K562 (cell line): ENCODE measurements around the gene EIF3J. TPM values are rescaled to one million over a fixed set of nuclear protein-coding genes. Genes with fewer than 3 reads are reported as not detected.

Source experiments
- ATAC-seq: fragments of 200-7000 bp; cut with Tn5 transposase; 3 replicates; pipeline ENCODE4 v1.9.1; 2020; ENCODE audit warnings: moderate library complexity
- BruUV-seq: library from RNA; stranded (reverse); fragments of 400-500 nt; replicated peaks from 2 replicates; lab custom pipeline; 2021; lab: Mats Ljungman, UMichigan
- CTCF ChIA-PET: fragments of 300-600 bp; formaldehyde crosslinking; extraction: SDS; loops from one replicate; lab custom pipeline; 2021; ENCODE audit warnings: low intra/inter-chr PET ratio; lab: Yijun Ruan, JAX
- POLR2A ChIA-PET: fragments of 300-600, 350-650 bp; sonication (Branson Sonifier 250); formaldehyde crosslinking; extraction: SDS; loops from one replicate; lab custom pipeline; 2021; ENCODE audit warnings: antibody characterized with exemption, inconsistent platforms; lab: Yijun Ruan, JAX
- DNase-seq, 4 experiments: peaks; one replicate each; pipeline versions ENCODE4 v3.0.0 to v3.0.0-alpha.2; 2011 to 2018; ENCODE audit warnings: low spot score in 3 of 4, mixed read lengths in 3 of 4; ENCODE audit errors: extremely low read depth in 1 of 4
- FAIRE-seq: peaks from 2 replicates; lab custom pipeline; 2011; peaks lifted over from hg19 to GRCh38; lab: Jason Lieb, UNC
- H2AFZ ChIP-seq: 2 replicates; pipeline ENCODE4 v1.6.0; 2011; ENCODE audit warnings: low read depth, low read length, control low read depth, inconsistent platforms
- H3K27ac ChIP-seq: fragments of 200-600 bp; 3 replicates; pipeline ENCODE4 v1.8.0; 2011; ENCODE audit warnings: low read depth, mild to moderate bottlenecking, control low read depth, inconsistent platforms, low read length, moderate library complexity, mixed read lengths; ENCODE audit errors: extremely low read depth
- H3K27me3 ChIP-seq, 2 experiments: fragments of 300-600 bp in 1 of 2; 2 replicates in 1 of 2; 3 replicates in 1 of 2; pipeline versions ENCODE4 v1.6.0 to v1.8.0; 2011; ENCODE audit warnings: inconsistent platforms in 2 of 2, low read length in 2 of 2, mild to moderate bottlenecking in 1 of 2, mixed read lengths in 1 of 2, moderate library complexity in 1 of 2; ENCODE audit not compliant: control insufficient read depth in 2 of 2, insufficient read depth in 2 of 2
- H3K36me3 ChIP-seq: fragments of 300-600 bp; 3 replicates; pipeline ENCODE4 v1.8.0; 2011; ENCODE audit warnings: mild to moderate bottlenecking, low read length, inconsistent platforms; ENCODE audit not compliant: control insufficient read depth, insufficient read depth
- H3K4me1 ChIP-seq, 2 experiments: fragments of 200-600 bp in 1 of 2; replicated peaks in 1 of 2; 2 replicates in 1 of 2; 3 replicates in 1 of 2; pipeline versions ENCODE4 v1.5.1 to v1.8.0; 2011; ENCODE audit warnings: inconsistent platforms in 2 of 2, low read length in 2 of 2, mild to moderate bottlenecking in 1 of 2, mixed read lengths in 1 of 2, moderate library complexity in 1 of 2; ENCODE audit not compliant: control insufficient read depth in 2 of 2, insufficient read depth in 2 of 2
- H3K4me2 ChIP-seq: 2 replicates; pipeline ENCODE4 v1.6.1; 2011; ENCODE audit warnings: low read length, control low read depth, inconsistent platforms, mixed read lengths; ENCODE audit not compliant: insufficient read depth
- H3K4me3 ChIP-seq: fragments of 200-600 bp; sonication (generic), shearing (Covaris generic); 2 replicates; pipeline ENCODE4 v1.5.1; 2016; ENCODE audit warnings: control low read depth, inconsistent platforms
- H3K79me2 ChIP-seq: fragments of 200-600 bp; 3 replicates; pipeline ENCODE4 v1.8.0; 2011; ENCODE audit warnings: low read length, inconsistent platforms; ENCODE audit not compliant: control insufficient read depth, insufficient read depth
- H3K9ac ChIP-seq, 2 experiments: 2 replicates each; pipeline versions ENCODE4 v1.6.0 to v1.6.1; 2011; ENCODE audit warnings: low read depth in 2 of 2, low read length in 2 of 2, control low read depth in 1 of 2, inconsistent platforms in 1 of 2, mild to moderate bottlenecking in 1 of 2, mixed read lengths in 1 of 2; ENCODE audit not compliant: insufficient read depth in 1 of 2
- H3K9me1 ChIP-seq: one replicate; pipeline ENCODE4 v1.6.0; 2011; ENCODE audit warnings: inconsistent platforms, mild to moderate bottlenecking, low read length, moderate library complexity; ENCODE audit not compliant: control insufficient read depth, insufficient read depth
- H3K9me3 ChIP-seq: replicated peaks from 2 replicates; pipeline ENCODE4 v1.5.1; 2011; ENCODE audit warnings: low read depth, low read length, inconsistent platforms; ENCODE audit not compliant: control insufficient read depth, insufficient read depth
- H4K20me1 ChIP-seq: replicated peaks from 2 replicates; pipeline ENCODE4 v1.6.1; 2011; ENCODE audit warnings: low read length, inconsistent platforms, mixed read lengths; ENCODE audit not compliant: control insufficient read depth, insufficient read depth
- EZH2 ChIP-seq: IDR thresholded peaks from 2 replicates; pipeline ENCODE4 v1.6.1; 2012; ENCODE audit warnings: low read depth, mild to moderate bottlenecking, inconsistent platforms, low read length, borderline replicate concordance
- FOXM1 ChIP-seq, 2 experiments: fragments of 450-650 bp in 1 of 2; sonication (generic) in 1 of 2; formaldehyde crosslinking in 1 of 2; IDR thresholded peaks; 2 replicates each; pipeline versions ENCODE4 v1.6.1 to v1.9.0; 2017 to 2022; ENCODE audit warnings: low read depth in 2 of 2, mild to moderate bottlenecking in 2 of 2, missing genetic modification reagents in 1 of 2, moderate library complexity in 1 of 2
- KLF16 ChIP-seq: IDR thresholded peaks from 2 replicates; pipeline ENCODE4 v1.6.1; 2016; ENCODE audit warnings: antibody characterized with exemption
- MBD2 ChIP-seq: sonication (generic); IDR thresholded peaks from 2 replicates; pipeline ENCODE4 v1.6.1; 2016; ENCODE audit warnings: low read depth, borderline replicate concordance
- MYNN ChIP-seq, 2 experiments: sonication (generic); formaldehyde crosslinking in 1 of 2; IDR thresholded peaks; 2 replicates each; pipeline versions ENCODE4 v1.5.0 to v1.6.1; 2016 to 2020; ENCODE audit warnings: antibody characterized with exemption in 1 of 2, missing genetic modification reagents in 1 of 2
- POLR2AphosphoS2 ChIP-seq: IDR thresholded peaks from 2 replicates; pipeline ENCODE4 v1.6.1; 2012; ENCODE audit warnings: low read length, improper control_type of control experiment
- RCOR1 ChIP-seq, 2 experiments: IDR thresholded peaks; 2 replicates each; pipeline ENCODE4 v1.6.1; 2012; ENCODE audit warnings: low read depth in 2 of 2, low read length in 2 of 2, borderline replicate concordance in 1 of 2, improper control_type of control experiment in 1 of 2
- TCF7L2 ChIP-seq: fragments of 150-350 bp; IDR thresholded peaks from 2 replicates; pipeline ENCODE4 v1.6.1; 2016; ENCODE audit warnings: low read depth, mild to moderate bottlenecking, low read length, moderate library complexity
- TEAD2 ChIP-seq: fragments of 450-650 bp; IDR thresholded peaks from 2 replicates; pipeline ENCODE4 v1.6.1; 2016; ENCODE audit warnings: missing genetic modification characterization, control low read depth, missing compliant biosample characterization
- TEAD4 ChIP-seq, 2 experiments: sonication (generic) in 1 of 2; formaldehyde crosslinking in 1 of 2; IDR thresholded peaks; 2 replicates each; pipeline versions ENCODE4 v1.6.1 to v1.8.0; 2012 to 2022; ENCODE audit warnings: borderline replicate concordance in 1 of 2, inconsistent platforms in 1 of 2, low read length in 1 of 2, mild to moderate bottlenecking in 1 of 2, missing genetic modification reagents in 1 of 2
- U2AF2 ChIP-seq: fragments of 200-400 bp; formaldehyde crosslinking; optimal IDR thresholded peaks from 2 replicates; pipeline ENCODE3; 2017; ENCODE audit warnings: low read depth, mild to moderate bottlenecking, low read length
- ZNF165 ChIP-seq: fragments of 250-450 bp; sonication (Bioruptor Pico); IDR thresholded peaks from 2 replicates; pipeline ENCODE4 v1.4.0; 2020; ENCODE audit warnings: borderline replicate concordance
- ZNF174 ChIP-seq: fragments of 250-450 bp; sonication (Bioruptor Pico); IDR thresholded peaks from 2 replicates; pipeline ENCODE4 v1.4.0; 2020; ENCODE audit warnings: mild to moderate bottlenecking
- ZNF696 ChIP-seq: fragments of 250-450 bp; sonication (Bioruptor Pico); conservative IDR thresholded peaks from 2 replicates; pipeline ENCODE4 v1.4.0; 2020; ENCODE audit warnings: mild to moderate bottlenecking, moderate library complexity
- ZNF717 ChIP-seq: fragments of 250-450 bp; sonication (Bioruptor Pico); IDR thresholded peaks from 2 replicates; pipeline ENCODE4 v1.5.0; 2021
- WGBS: fragments of 100-300 bp; shearing (Covaris generic); methylation state at CpG from one replicate; pipeline ENCODE4 v1.1.6; 2016; ENCODE audit warnings: low coverage, mixed read lengths; ENCODE audit not compliant: insufficient coverage; ENCODE audit errors: missing lambda C conversion rate; 5-methylcytosine and 5-hydroxymethylcytosine counted together
- in situ Hi-C: fragments of 300-500 bp; cut with MboI; formaldehyde crosslinking; loops from 4 replicates; pipeline ENCODE4 v1.15.0; 2018; ENCODE audit warnings: inconsistent platforms, mixed read lengths
- intact Hi-C: fragments of 100-400 bp; cut with micrococcal nuclease; formaldehyde crosslinking; loops from 2 replicates; pipeline ENCODE4 v1.14.2; 2022
- polyA plus RNA-seq, 8 experiments: library from polyadenylated mRNA; depleted of rRNA in 4 of 8; stranded (reverse) in 5 of 8; unstranded in 3 of 8; fragments of >200 nt; fragmentation: Nextera tagmentation in 2 of 8; fragmentation: Illumina TruSeq in 1 of 8; extraction: Ambion mirVana in 2 of 8; extraction: Trizol in 1 of 8; gene quantifications; 2 replicates each; pipeline versions ENCODE4 v1.2.1 to v1.2.3, GENCODE V29; 2011 to 2014; ENCODE audit warnings: inconsistent platforms in 1 of 8, missing spikeins in 1 of 8
- total RNA-seq, 7 experiments: library from RNA; depleted of rRNA in 6 of 7; stranded (reverse); fragments of >200 nt in 6 of 7; fragmentation: Illumina TruSeq in 2 of 7; extraction: Trizol in 2 of 7; gene quantifications; 2 replicates each; pipeline versions ENCODE4 v1.2.1 to v1.2.3, GENCODE V29; 2011 to 2021; ENCODE audit warnings: low replicate concordance in 1 of 7
- TF ChIP-seq, protein P1 (sequence below): fragments of 450-650 bp; IDR thresholded peaks from 2 replicates; pipeline ENCODE4 v1.6.1; 2017; ENCODE audit warnings: antibody characterized with exemption, mild to moderate bottlenecking

Gene EIF3J
- total and polyA plus RNA-seq, 9 of the 15 experiments (the other 6 are each of a cell fraction or from before 2014, with no cell fraction given), result 44.2 to 217 (median 151) TPM

DNA sequence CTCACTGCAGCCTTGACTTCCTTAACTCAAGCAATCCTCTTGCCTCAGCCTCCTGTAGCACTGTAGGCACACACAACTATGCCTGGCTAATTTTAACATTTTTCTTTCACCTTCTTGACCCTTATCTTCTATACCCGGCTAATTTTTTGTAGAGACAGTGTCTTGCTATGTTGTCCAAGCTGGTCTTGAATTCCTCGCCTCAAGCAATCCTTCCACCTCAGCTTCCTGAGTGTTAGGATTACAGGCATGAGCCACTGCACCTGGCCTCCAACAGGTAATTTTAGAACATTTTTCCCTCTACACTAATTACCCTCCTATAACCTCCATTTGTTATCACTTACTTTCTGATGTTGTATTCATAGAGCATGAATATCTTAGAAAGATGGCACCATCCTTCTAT, 66.2 kb downstream of the EIF3J start:
- POLR2A ChIA-PET, result no interaction called here
- 97% methylated on average over 2 of the region's 2 CpGs for WGBS
- no peak for FAIRE-seq
- peaks cover 3% of the 10 kb centered on the region; the same call in 1 of the 2 replicates for H4K20me1 ChIP-seq
- H3K36me3 ChIP-seq, result peaks cover 70% of the 10 kb centered on the region
- no peak for ATAC-seq
- in situ Hi-C loops, result no loop called here
- H2AFZ ChIP-seq, result no peak overlapping the region
- no peaks in the 10 kb centered on the region for H3K79me2 ChIP-seq
- intact Hi-C loops, result no loop called here
- H3K4me3 ChIP-seq, result no peak overlapping the region
- DNase-seq, result no peak
- no peak overlapping the region for H3K4me2 ChIP-seq
- H3K27me3 ChIP-seq, result no peaks in the 10 kb centered on the region
- H3K9me3 ChIP-seq, result no peaks in the 10 kb centered on the region
- H3K4me1 ChIP-seq, result peaks cover 0 to 13% of the 10 kb centered on the region in 2 experiments; a peak in 3 of 5 replicates
- H3K27ac ChIP-seq, result no peak overlapping the region
- H3K9me1 ChIP-seq, result no peaks in the 10 kb centered on the region
- CTCF ChIA-PET, result no interaction called here
- H3K9ac ChIP-seq, result no peak overlapping the region
- BruUV-seq, result no TSS peak
- TF ChIP-seq RCOR1 (IDR thresholded peaks at IDR 0.05; ENCODE audit: borderline replicate concordance in 1 of 2, low read depth in 2 of 2, low read length in 2 of 2), result no peak
- no peak for TF ChIP-seq ZNF696
- TF ChIP-seq KLF16, result no peak
- no peak for TF ChIP-seq TCF7L2
- TF ChIP-seq FOXM1 (IDR thresholded peaks at IDR 0.05; ENCODE audit: low read depth), result no peak
- no peak for TF ChIP-seq FOXM1 (CRISPR knock-in tag; IDR thresholded peaks at IDR 0.05; ENCODE audit: low read depth)
- no peak for TF ChIP-seq ZNF174 (CRISPR knock-in tag)
- TF ChIP-seq ZNF165 (CRISPR knock-in tag), result no peak
- TF ChIP-seq EZH2, result no peak
- no peak for TF ChIP-seq POLR2AphosphoS2
- TF ChIP-seq TEAD2, result no peak
- TF ChIP-seq TEAD4 (IDR thresholded peaks at IDR 0.05; ENCODE audit: low read length), result no peak
- TF ChIP-seq TEAD4 (CRISPR knock-in tag; IDR thresholded peaks at IDR 0.05; ENCODE audit: borderline replicate concordance), result no peak
- TF ChIP-seq, protein P1, sequence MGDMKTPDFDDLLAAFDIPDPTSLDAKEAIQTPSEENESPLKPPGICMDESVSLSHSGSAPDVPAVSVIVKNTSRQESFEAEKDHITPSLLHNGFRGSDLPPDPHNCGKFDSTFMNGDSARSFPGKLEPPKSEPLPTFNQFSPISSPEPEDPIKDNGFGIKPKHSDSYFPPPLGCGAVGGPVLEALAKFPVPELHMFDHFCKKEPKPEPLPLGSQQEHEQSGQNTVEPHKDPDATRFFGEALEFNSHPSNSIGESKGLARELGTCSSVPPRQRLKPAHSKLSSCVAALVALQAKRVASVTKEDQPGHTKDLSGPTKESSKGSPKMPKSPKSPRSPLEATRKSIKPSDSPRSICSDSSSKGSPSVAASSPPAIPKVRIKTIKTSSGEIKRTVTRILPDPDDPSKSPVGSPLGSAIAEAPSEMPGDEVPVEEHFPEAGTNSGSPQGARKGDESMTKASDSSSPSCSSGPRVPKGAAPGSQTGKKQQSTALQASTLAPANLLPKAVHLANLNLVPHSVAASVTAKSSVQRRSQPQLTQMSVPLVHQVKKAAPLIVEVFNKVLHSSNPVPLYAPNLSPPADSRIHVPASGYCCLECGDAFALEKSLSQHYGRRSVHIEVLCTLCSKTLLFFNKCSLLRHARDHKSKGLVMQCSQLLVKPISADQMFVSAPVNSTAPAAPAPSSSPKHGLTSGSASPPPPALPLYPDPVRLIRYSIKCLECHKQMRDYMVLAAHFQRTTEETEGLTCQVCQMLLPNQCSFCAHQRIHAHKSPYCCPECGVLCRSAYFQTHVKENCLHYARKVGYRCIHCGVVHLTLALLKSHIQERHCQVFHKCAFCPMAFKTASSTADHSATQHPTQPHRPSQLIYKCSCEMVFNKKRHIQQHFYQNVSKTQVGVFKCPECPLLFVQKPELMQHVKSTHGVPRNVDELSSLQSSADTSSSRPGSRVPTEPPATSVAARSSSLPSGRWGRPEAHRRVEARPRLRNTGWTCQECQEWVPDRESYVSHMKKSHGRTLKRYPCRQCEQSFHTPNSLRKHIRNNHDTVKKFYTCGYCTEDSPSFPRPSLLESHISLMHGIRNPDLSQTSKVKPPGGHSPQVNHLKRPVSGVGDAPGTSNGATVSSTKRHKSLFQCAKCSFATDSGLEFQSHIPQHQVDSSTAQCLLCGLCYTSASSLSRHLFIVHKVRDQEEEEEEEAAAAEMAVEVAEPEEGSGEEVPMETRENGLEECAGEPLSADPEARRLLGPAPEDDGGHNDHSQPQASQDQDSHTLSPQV, result no peak
- no peak for TF ChIP-seq MBD2
- TF ChIP-seq ZNF717, result no peak
- no peak for TF ChIP-seq MYNN (IDR thresholded peaks at IDR 0.05)
- TF ChIP-seq MYNN (CRISPR knock-in tag; IDR thresholded peaks at IDR 0.05), result no peak
- no peak for TF ChIP-seq U2AF2
